Activated T-helper 2 cell treated with anti-CD3 and anti-CD28 coated beads, Interferon-gamma antibody, Interleukin-2, Interleukin-4, amounts not matched to agents 10 μg/mL and 5 μg/mL and 100 μg/mL, durations not matched to agents 14 hours and 24 hours and 36 hours (primary cell): ENCODE results near the gene PHKA1. TPM values are rescaled to one million over a fixed set of nuclear protein-coding genes. Genes with fewer than 3 reads are reported as not detected.

ENCODE experiments used
- DNase-seq: peaks from one replicate; pipeline ENCODE4 v3.0.0; 2021; ENCODE audit warnings: low spot score
- H3K27ac Mint-ChIP-seq: one replicate; pipeline ENCODE4 v1.8.0; 2021; ENCODE audit warnings: mixed read lengths
- H3K27me3 Mint-ChIP-seq: one replicate; pipeline ENCODE4 v1.8.0; 2021; ENCODE audit warnings: low read depth, mixed read lengths
- H3K36me3 Mint-ChIP-seq: one replicate; pipeline ENCODE4 v1.8.0; 2021; ENCODE audit warnings: low read depth, mixed read lengths
- H3K4me1 Mint-ChIP-seq: one replicate; pipeline ENCODE4 v1.8.0; 2021; ENCODE audit warnings: low read depth, mixed read lengths
- H3K4me3 Mint-ChIP-seq: one replicate; pipeline ENCODE4 v1.8.0; 2021; ENCODE audit warnings: low read depth, mild to moderate bottlenecking, moderate library complexity, mixed read lengths
- H3K9me3 Mint-ChIP-seq: one replicate; pipeline ENCODE4 v1.8.0; 2021; ENCODE audit warnings: mixed read lengths
- intact Hi-C: fragments of 100-400 bp; cut with micrococcal nuclease; formaldehyde crosslinking; loops from one replicate; pipeline ENCODE4 v1.15.1; 2023
- total RNA-seq: library from RNA; stranded (reverse); gene quantifications from 2 replicates; pipeline ENCODE4 v1.2.3, GENCODE V29; 2022

PHKA1 gene
- total RNA-seq, 1 donor from 2014 or later, result 11.5 TPM

GRCh38 chrX:72545990-72546389, 168.1 kb downstream of the PHKA1 start:
- Mint-ChIP-seq H3K27me3 (no peaks in the 10 kb centered on the region), H3K27ac (no peak overlapping the region), H3K36me3 (peaks cover 26% of the 10 kb centered on the region), H3K4me3 (no peak overlapping the region), H3K9me3 (no peaks in the 10 kb centered on the region), H3K4me1 (peaks cover 3% of the 10 kb centered on the region)
- intact Hi-C loops, result no loop called here
- no peak for DNase-seq

GRCh38 chrX:72540318-72540717, 173.8 kb downstream of the PHKA1 start:
- H3K4me3 Mint-ChIP-seq, result no peak overlapping the region
- intact Hi-C loops, result loop anchor here (2.0 kb wide), 1 partner anchor 240 kb away; no protein-coding TSS in a partner anchor

GRCh38 chrX:72539822-72540221, 174.3 kb downstream of the PHKA1 start:
- peaks cover 14% of the 10 kb centered on the region for H3K36me3 Mint-ChIP-seq
- no peak overlapping the region for H3K4me3 Mint-ChIP-seq
- no peaks in the 10 kb centered on the region for H3K9me3 Mint-ChIP-seq
- intact Hi-C loops, result loop anchor here (2.0 kb wide), 1 partner anchor 239 kb away; no protein-coding TSS in a partner anchor
- no peak overlapping the region for H3K27ac Mint-ChIP-seq
- DNase-seq, result no peak
- peaks cover 3% of the 10 kb centered on the region for H3K4me1 Mint-ChIP-seq
- H3K27me3 Mint-ChIP-seq, result no peaks in the 10 kb centered on the region

More at GRCh38 chrX:72540318-72540717, 173.8 kb downstream of the PHKA1 start:
- H3K36me3 Mint-ChIP-seq, result peaks cover 16% of the 10 kb centered on the region
- H3K27me3 Mint-ChIP-seq, result no peaks in the 10 kb centered on the region
- no peaks in the 10 kb centered on the region for H3K9me3 Mint-ChIP-seq
- peaks cover 3% of the 10 kb centered on the region for H3K4me1 Mint-ChIP-seq
- H3K27ac Mint-ChIP-seq, result no peak overlapping the region
- no peak for DNase-seq

- H3K27ac Mint-ChIP-seq, result no peak overlapping the region
- intact Hi-C loops, result no loop called here
- no peaks in the 10 kb centered on the region for H3K4me1 Mint-ChIP-seq
- H3K27me3 Mint-ChIP-seq, result no peaks in the 10 kb centered on the region
- no peaks in the 10 kb centered on the region for H3K36me3 Mint-ChIP-seq
- no peak overlapping the region for H3K4me3 Mint-ChIP-seq
- no peaks in the 10 kb centered on the region for H3K9me3 Mint-ChIP-seq
- no peak for DNase-seq
These were observed 177.6 kb downstream of the PHKA1 start for GRCh38 chrX:72536542-72536941.

GRCh38 chrX:72532366-72532765, 181.7 kb downstream of the PHKA1 start:
- H3K4me3 Mint-ChIP-seq, result no peak overlapping the region
- peaks cover 24% of the 10 kb centered on the region for H3K36me3 Mint-ChIP-seq
- no peak for DNase-seq
- no peak overlapping the region for H3K27ac Mint-ChIP-seq
- peaks cover 5% of the 10 kb centered on the region for H3K4me1 Mint-ChIP-seq
- no peaks in the 10 kb centered on the region for H3K27me3 Mint-ChIP-seq
- intact Hi-C loops, result no loop called here
- no peaks in the 10 kb centered on the region for H3K9me3 Mint-ChIP-seq

Other genes starting within 250 kb of the PHKA1 start
- gene HDAC8, start 141.5 kb downstream of the PHKA1 start, total RNA-seq, result 31.2 and 34.9 TPM in 2 replicates
- not detected in 2 replicates for gene DMRTC1B, start 62.6 kb upstream of the PHKA1 start, total RNA-seq
- not detected in 2 replicates for gene FAM236B, start 68.4 kb upstream of the PHKA1 start, total RNA-seq
- gene FAM236D, start 93.9 kb upstream of the PHKA1 start, total RNA-seq, result not detected in 2 replicates
- gene FAM236C, start 198.3 kb upstream of the PHKA1 start, total RNA-seq, result not detected in 2 replicates
- not detected in 2 replicates for gene FAM236A, start 223.9 kb upstream of the PHKA1 start, total RNA-seq
- not detected in 2 replicates for gene DMRTC1, start 229.5 kb upstream of the PHKA1 start, total RNA-seq